ENCODE measurements around the gene ZNF808. TPM values are rescaled to one million over a fixed set of nuclear protein-coding genes. Genes with fewer than 3 reads are reported as not detected.

Gene ZNF808
- total RNA-seq, 1 experiment from 2014 or later: 19.8 TPM

DNA sequence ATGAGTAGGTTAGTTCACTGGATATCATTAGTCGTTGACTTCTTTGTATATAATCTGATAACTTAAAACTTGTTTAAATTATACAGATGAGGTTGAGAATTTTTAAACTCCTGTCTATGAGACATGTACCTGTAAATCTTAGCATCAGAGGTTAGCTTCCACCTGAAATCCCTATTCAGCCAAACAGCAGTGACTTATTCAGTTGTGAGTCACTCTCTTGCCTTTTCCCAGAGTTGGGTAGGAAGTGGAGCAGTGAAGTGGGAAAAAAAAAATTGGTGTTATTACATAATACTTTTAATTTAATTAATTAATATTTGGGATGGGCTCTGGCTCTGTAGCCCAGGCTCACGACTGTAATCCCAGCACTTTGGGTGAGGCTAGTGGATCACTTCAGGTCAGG, 75.5 kb downstream of the ZNF808 start:
- H3K36me3 ChIP-seq (ENCODE audit: control insufficient read depth, insufficient read depth, low read length): peaks cover 9% of the 10 kb centered on the region
- ChIA-PET POLR2A (no interaction called here), CTCF (interaction anchor here (0.6 kb wide), 1 partner anchor 716 kb away, joined by 4 read pairs; no protein-coding TSS in a partner anchor)
- DNase-seq: no peak
- H3K36me3 Mint-ChIP-seq (ENCODE audit: insufficient read depth, unreplicated experiment): peaks cover 71% of the 10 kb centered on the region
- peaks cover 35% of the 10 kb centered on the region for H3K9me3 ChIP-seq
- H3K9me3 Mint-ChIP-seq (ENCODE audit: unreplicated experiment): peaks cover 9% of the 10 kb centered on the region
- H3K4me1 Mint-ChIP-seq (ENCODE audit: low read depth, unreplicated experiment): peaks cover 19% of the 10 kb centered on the region
- intact Hi-C loops (cut with micrococcal nuclease; ENCODE audit: unreplicated experiment): no loop called here
- H3K27ac Mint-ChIP-seq (ENCODE audit: unreplicated experiment): no peak overlapping the region
- H3K4me3 ChIP-seq (ENCODE audit: low read depth, low read length): no peak overlapping the region
- no TSS peak for BruUV-seq (replicated peaks)
- peak overlapping the region; percentile 81 for H3K4me3 Mint-ChIP-seq (ENCODE audit: unreplicated experiment)
- no peaks in the 10 kb centered on the region for H3K27me3 ChIP-seq (replicated peaks; ENCODE audit: control insufficient read depth, insufficient read depth, low read length)
- TF ChIP-seq, protein P1, sequence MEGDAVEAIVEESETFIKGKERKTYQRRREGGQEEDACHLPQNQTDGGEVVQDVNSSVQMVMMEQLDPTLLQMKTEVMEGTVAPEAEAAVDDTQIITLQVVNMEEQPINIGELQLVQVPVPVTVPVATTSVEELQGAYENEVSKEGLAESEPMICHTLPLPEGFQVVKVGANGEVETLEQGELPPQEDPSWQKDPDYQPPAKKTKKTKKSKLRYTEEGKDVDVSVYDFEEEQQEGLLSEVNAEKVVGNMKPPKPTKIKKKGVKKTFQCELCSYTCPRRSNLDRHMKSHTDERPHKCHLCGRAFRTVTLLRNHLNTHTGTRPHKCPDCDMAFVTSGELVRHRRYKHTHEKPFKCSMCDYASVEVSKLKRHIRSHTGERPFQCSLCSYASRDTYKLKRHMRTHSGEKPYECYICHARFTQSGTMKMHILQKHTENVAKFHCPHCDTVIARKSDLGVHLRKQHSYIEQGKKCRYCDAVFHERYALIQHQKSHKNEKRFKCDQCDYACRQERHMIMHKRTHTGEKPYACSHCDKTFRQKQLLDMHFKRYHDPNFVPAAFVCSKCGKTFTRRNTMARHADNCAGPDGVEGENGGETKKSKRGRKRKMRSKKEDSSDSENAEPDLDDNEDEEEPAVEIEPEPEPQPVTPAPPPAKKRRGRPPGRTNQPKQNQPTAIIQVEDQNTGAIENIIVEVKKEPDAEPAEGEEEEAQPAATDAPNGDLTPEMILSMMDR (IDR thresholded peaks at IDR 0.05; ENCODE audit: insufficient read depth in 1 of 2, low read depth in 1 of 2, low read length in 1 of 2, severe bottlenecking in 1 of 2, unreplicated experiment in 1 of 2): no peak
- H3K27me3 Mint-ChIP-seq (ENCODE audit: insufficient read depth, unreplicated experiment): no peaks in the 10 kb centered on the region
- peaks cover 22% of the 10 kb centered on the region for H3K4me1 ChIP-seq

GRCh38 chr19:52603558-52604207, 76.2 kb downstream of the ZNF808 start:
- no peak overlapping the region for H3K4me3 ChIP-seq (ENCODE audit: low read depth, low read length)
- no peaks in the 10 kb centered on the region for H3K27me3 Mint-ChIP-seq (ENCODE audit: insufficient read depth, unreplicated experiment)
- intact Hi-C loops (cut with micrococcal nuclease; ENCODE audit: unreplicated experiment): no loop called here
- H3K9me3 ChIP-seq: peaks cover 30% of the 10 kb centered on the region
- ChIA-PET POLR2A (interaction anchor here (0.6 kb wide), 1 partner anchor 147 kb away, joined by 3 read pairs; no protein-coding TSS in a partner anchor), CTCF (no interaction called here)
- peaks cover 9% of the 10 kb centered on the region for H3K9me3 Mint-ChIP-seq (ENCODE audit: unreplicated experiment)
- no TSS peak for BruUV-seq (replicated peaks)
- H3K27ac Mint-ChIP-seq (ENCODE audit: unreplicated experiment): peak overlapping the region; percentile 30
- H3K36me3 Mint-ChIP-seq (ENCODE audit: insufficient read depth, unreplicated experiment): peaks cover 74% of the 10 kb centered on the region
- TF ChIP-seq, protein P1 (IDR thresholded peaks at IDR 0.05; ENCODE audit: insufficient read depth in 1 of 2, low read depth in 1 of 2, low read length in 1 of 2, severe bottlenecking in 1 of 2, unreplicated experiment in 1 of 2): no peak
- no peak for DNase-seq
- peaks cover 9% of the 10 kb centered on the region for H3K36me3 ChIP-seq (ENCODE audit: control insufficient read depth, insufficient read depth, low read length)
- no peaks in the 10 kb centered on the region for H3K27me3 ChIP-seq (replicated peaks; ENCODE audit: control insufficient read depth, insufficient read depth, low read length)
- H3K4me1 ChIP-seq: peaks cover 20% of the 10 kb centered on the region
- H3K4me1 Mint-ChIP-seq (ENCODE audit: low read depth, unreplicated experiment): peaks cover 19% of the 10 kb centered on the region
- peak overlapping the region; percentile 21 for H3K4me3 Mint-ChIP-seq (ENCODE audit: unreplicated experiment)

Other genes with a start within 250 kb of the ZNF808 start
- gene ZNF480, start 230.5 kb upstream of the ZNF808 start, total RNA-seq (2022): 16.9 and 17.7 TPM in 2 replicates
- gene ZNF610, start 191.4 kb upstream of the ZNF808 start, total RNA-seq (2022): 0.41 TPM in 1 of 2 replicates, not detected in the other
- gene ZNF880, start 157.7 kb upstream of the ZNF808 start, total RNA-seq (2022): 1.8 and 2.0 TPM in 2 replicates
- 5.7 and 7.8 TPM in 2 replicates for gene ZNF528, start 129.8 kb upstream of the ZNF808 start, total RNA-seq (2022)
- gene ZNF534, start 98.5 kb upstream of the ZNF808 start, total RNA-seq (2022): not detected in 2 replicates
- not detected in 2 replicates for gene ZNF578, start 74.1 kb upstream of the ZNF808 start, total RNA-seq (2022)
- 17.5 and 19.6 TPM in 2 replicates for gene ZNF701, start 42.6 kb downstream of the ZNF808 start, total RNA-seq (2022)
- gene ZNF83, start 110.7 kb downstream of the ZNF808 start, total RNA-seq (2022): 36.8 and 39.4 TPM in 2 replicates
- gene ZNF611, start 207.4 kb downstream of the ZNF808 start, total RNA-seq (2022): 27.5 and 28.5 TPM in 2 replicates

Measured in Caco-2 (cell line).